DND-41 (cell line): Measurements from ENCODE around the gene CLSTN2.

Experiments used
- ATAC-seq: fragments of 200-7000 bp; cut with Tn5 transposase; 3 replicates; pipeline ENCODE4 v1.9.1; 2021; ENCODE audit warnings: low read depth; ENCODE audit not compliant: insufficient read depth
- DNase-seq: peaks from one replicate; pipeline ENCODE4 v3.0.0-alpha.2; 2020
- H2AFZ ChIP-seq: 2 replicates; pipeline ENCODE4 v1.6.0; 2012; ENCODE audit warnings: low read depth, low read length
- H3K27ac ChIP-seq: 2 replicates; pipeline ENCODE4 v1.5.1; 2012; ENCODE audit warnings: low read length, inconsistent platforms
- H3K27me3 ChIP-seq: fragments of 200-600 bp; sonication (generic); 2 replicates; pipeline ENCODE4 v1.6.0; 2012; ENCODE audit warnings: low read length, mild to moderate bottlenecking, inconsistent platforms; ENCODE audit not compliant: insufficient read depth, poor library complexity
- H3K36me3 ChIP-seq: 2 replicates; pipeline ENCODE4 v1.5.1; 2012; ENCODE audit warnings: low read length, inconsistent platforms; ENCODE audit not compliant: insufficient read depth
- H3K4me1 ChIP-seq: 2 replicates; pipeline ENCODE4 v1.5.1; 2012; ENCODE audit warnings: mild to moderate bottlenecking, low read length; ENCODE audit not compliant: insufficient read depth
- H3K4me2 ChIP-seq: 2 replicates; pipeline ENCODE4 v1.6.0; 2012; ENCODE audit warnings: mild to moderate bottlenecking, moderate library complexity, low read length, inconsistent platforms; ENCODE audit not compliant: insufficient read depth
- H3K4me3 ChIP-seq, 2 experiments: fragments of 200-600 bp in 1 of 2; shearing (Covaris generic) in 1 of 2; 2 replicates each; pipeline ENCODE4 v1.5.1; 2012 to 2016; ENCODE audit warnings: inconsistent platforms in 2 of 2, low read length in 2 of 2, mild to moderate bottlenecking in 2 of 2, low read depth in 1 of 2, moderate library complexity in 1 of 2
- H3K79me2 ChIP-seq: 2 replicates; pipeline ENCODE4 v1.6.0; 2012; ENCODE audit warnings: low read length, inconsistent platforms; ENCODE audit not compliant: insufficient read depth
- H3K9ac ChIP-seq: 2 replicates; pipeline ENCODE4 v1.6.0; 2012; ENCODE audit warnings: low read depth, mild to moderate bottlenecking, inconsistent platforms, low read length, moderate library complexity
- H3K9me3 ChIP-seq: 2 replicates; pipeline ENCODE4 v1.5.1; 2012; ENCODE audit warnings: low read length, moderate library complexity, mild to moderate bottlenecking, inconsistent platforms; ENCODE audit not compliant: insufficient read depth, severe bottlenecking
- H4K20me1 ChIP-seq: 2 replicates; pipeline ENCODE4 v1.6.0; 2012; ENCODE audit warnings: low read length; ENCODE audit not compliant: insufficient read depth
- CTCF ChIP-seq: IDR thresholded peaks from 2 replicates; pipeline ENCODE4 v1.5.1; 2012; ENCODE audit warnings: borderline replicate concordance, low read length, moderate library complexity, mild to moderate bottlenecking; ENCODE audit not compliant: poor library complexity, severe bottlenecking; ENCODE audit errors: extremely low read depth
- EZH2 ChIP-seq: IDR thresholded peaks from 3 replicates; pipeline ENCODE4 v1.6.1; 2012; ENCODE audit warnings: borderline replicate concordance, low read depth, mild to moderate bottlenecking, moderate library complexity, low read length, inconsistent platforms; ENCODE audit not compliant: severe bottlenecking

CLSTN2 gene

GRCh38 chr3:139954146-139954860 is 19.3 kb downstream of the CLSTN2 start:
- H2AFZ ChIP-seq = no peak overlapping the region
- TF ChIP-seq EZH2 (no peak), CTCF (no peak)
- peaks cover 5% of the 10 kb centered on the region for H3K27me3 ChIP-seq
- H3K4me3 ChIP-seq = no peak overlapping the region
- H3K4me1 ChIP-seq = no peaks in the 10 kb centered on the region
- H3K9ac ChIP-seq = no peak overlapping the region
- no peaks in the 10 kb centered on the region for H3K79me2 ChIP-seq
- no peak overlapping the region for H3K27ac ChIP-seq
- DNase-seq (no peak), ATAC-seq (no peak)
- H3K4me2 ChIP-seq = no peak overlapping the region
- no peaks in the 10 kb centered on the region for H3K36me3 ChIP-seq
- H4K20me1 ChIP-seq = no peaks in the 10 kb centered on the region
- H3K9me3 ChIP-seq = no peaks in the 10 kb centered on the region

- Histone ChIP-seq H2AFZ (no peak overlapping the region), H3K36me3 (no peaks in the 10 kb centered on the region), H3K9me3 (no peaks in the 10 kb centered on the region), H3K4me1 (no peaks in the 10 kb centered on the region), H3K4me2 (no peak overlapping the region), H4K20me1 (no peaks in the 10 kb centered on the region), H3K79me2 (no peaks in the 10 kb centered on the region), H3K4me3 (no peak overlapping the region), H3K9ac (no peak overlapping the region), H3K27me3 (peaks cover 4% of the 10 kb centered on the region), H3K27ac (no peak overlapping the region)
- no peak for ATAC-seq
- no peak for DNase-seq
- TF ChIP-seq CTCF (no peak), EZH2 (no peak)
Measured at GRCh38 chr3:139957844-139958243, 22.9 kb downstream of the CLSTN2 start.

- DNase-seq (no peak), ATAC-seq (no peak)
- no peaks in the 10 kb centered on the region for H3K4me1 ChIP-seq
- H3K27me3 ChIP-seq = peaks cover 6% of the 10 kb centered on the region
- H3K36me3 ChIP-seq = no peaks in the 10 kb centered on the region
- no peak overlapping the region for H3K9ac ChIP-seq
- H3K4me2 ChIP-seq = no peak overlapping the region
- no peaks in the 10 kb centered on the region for H4K20me1 ChIP-seq
- no peak overlapping the region for H3K4me3 ChIP-seq
- no peak overlapping the region for H2AFZ ChIP-seq
- H3K79me2 ChIP-seq = no peaks in the 10 kb centered on the region
- no peak overlapping the region for H3K27ac ChIP-seq
- H3K9me3 ChIP-seq = no peaks in the 10 kb centered on the region
- TF ChIP-seq EZH2 = no peak
- no peak for TF ChIP-seq CTCF
Measured at GRCh38 chr3:139969386-139969785, 34.4 kb downstream of the CLSTN2 start.

GRCh38 chr3:139970526-139970925 is 35.5 kb downstream of the CLSTN2 start:
- TF ChIP-seq CTCF = no peak
- no peak for TF ChIP-seq EZH2
- peaks cover 6% of the 10 kb centered on the region for H3K27me3 ChIP-seq
- ATAC-seq = no peak

More at GRCh38 chr3:139970526-139970925, 35.5 kb downstream of the CLSTN2 start:
- no peak overlapping the region for H3K4me3 ChIP-seq
- no peaks in the 10 kb centered on the region for H3K9me3 ChIP-seq
- H3K4me2 ChIP-seq = no peak overlapping the region
- no peaks in the 10 kb centered on the region for H4K20me1 ChIP-seq
- DNase-seq = no peak
- H3K27ac ChIP-seq = no peak overlapping the region
- H3K9ac ChIP-seq = no peak overlapping the region
- no peak overlapping the region for H2AFZ ChIP-seq
- no peaks in the 10 kb centered on the region for H3K36me3 ChIP-seq
- H3K4me1 ChIP-seq = no peaks in the 10 kb centered on the region
- H3K79me2 ChIP-seq = no peaks in the 10 kb centered on the region
